WERI-Rb-1 (cell line): ENCODE measurements around the gene PTPN3.
"Not testable (repeated sequence)": the region's sequence is repeated elsewhere in the genome, so short reads cannot be mapped to it uniquely, and the experiment has no call there.

ENCODE experiments used
- DNase-seq: peaks from one replicate; pipeline ENCODE4 v3.0.0-alpha.2; 2020
- H3K27ac ChIP-seq: fragments of 250-450 bp; sonication (Bioruptor Pico); 2 replicates; pipeline ENCODE4 v1.5.1; 2020; ENCODE audit warnings: mild to moderate bottlenecking, moderate library complexity
- H3K27me3 ChIP-seq: fragments of 250-450 bp; sonication (Bioruptor Pico); 2 replicates; pipeline ENCODE4 v1.5.1; 2021; ENCODE audit warnings: mild to moderate bottlenecking, low read depth, moderate library complexity; ENCODE audit not compliant: insufficient read depth, severe bottlenecking
- H3K36me3 ChIP-seq: fragments of 250-450 bp; sonication (Bioruptor Pico); 2 replicates; pipeline ENCODE4 v1.5.1; 2020; ENCODE audit warnings: mild to moderate bottlenecking, moderate library complexity
- H3K4me3 ChIP-seq: 2 replicates; pipeline ENCODE4 v1.5.1; 2011; ENCODE audit warnings: low read depth, mild to moderate bottlenecking, control low read depth, low read length
- H3K9me3 ChIP-seq: fragments of 250-450 bp; sonication (Bioruptor Pico); 2 replicates; pipeline ENCODE4 v1.5.1; 2021; ENCODE audit warnings: mild to moderate bottlenecking, moderate library complexity; ENCODE audit not compliant: severe bottlenecking
- TF ChIP-seq, protein P1 (sequence below): IDR thresholded peaks from 2 replicates; pipeline ENCODE4 v1.5.1; 2011; ENCODE audit warnings: low read depth, mild to moderate bottlenecking, control low read depth, inconsistent platforms, low read length

The PTPN3 gene

DNA sequence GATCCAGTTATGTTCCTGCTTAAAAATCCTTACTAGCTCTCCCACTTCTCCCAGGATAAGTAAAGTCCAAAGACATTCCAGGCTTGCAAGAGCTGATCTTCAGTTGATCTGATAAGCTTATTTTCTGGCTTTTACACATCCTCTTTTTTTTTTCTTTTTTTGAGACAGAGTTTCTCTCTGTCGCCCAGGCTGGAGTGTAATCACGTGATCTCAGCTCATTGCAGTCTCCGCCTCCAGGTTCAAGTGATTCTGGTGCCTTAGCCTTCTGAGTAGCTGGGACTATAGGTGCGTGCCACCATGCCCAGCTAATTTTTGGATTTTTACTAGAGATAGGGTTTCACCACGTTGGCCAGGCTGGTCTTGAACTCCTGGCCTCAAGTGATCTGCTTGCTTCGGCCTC is 37.3 kb upstream of the PTPN3 start:
- TF ChIP-seq, protein P1, sequence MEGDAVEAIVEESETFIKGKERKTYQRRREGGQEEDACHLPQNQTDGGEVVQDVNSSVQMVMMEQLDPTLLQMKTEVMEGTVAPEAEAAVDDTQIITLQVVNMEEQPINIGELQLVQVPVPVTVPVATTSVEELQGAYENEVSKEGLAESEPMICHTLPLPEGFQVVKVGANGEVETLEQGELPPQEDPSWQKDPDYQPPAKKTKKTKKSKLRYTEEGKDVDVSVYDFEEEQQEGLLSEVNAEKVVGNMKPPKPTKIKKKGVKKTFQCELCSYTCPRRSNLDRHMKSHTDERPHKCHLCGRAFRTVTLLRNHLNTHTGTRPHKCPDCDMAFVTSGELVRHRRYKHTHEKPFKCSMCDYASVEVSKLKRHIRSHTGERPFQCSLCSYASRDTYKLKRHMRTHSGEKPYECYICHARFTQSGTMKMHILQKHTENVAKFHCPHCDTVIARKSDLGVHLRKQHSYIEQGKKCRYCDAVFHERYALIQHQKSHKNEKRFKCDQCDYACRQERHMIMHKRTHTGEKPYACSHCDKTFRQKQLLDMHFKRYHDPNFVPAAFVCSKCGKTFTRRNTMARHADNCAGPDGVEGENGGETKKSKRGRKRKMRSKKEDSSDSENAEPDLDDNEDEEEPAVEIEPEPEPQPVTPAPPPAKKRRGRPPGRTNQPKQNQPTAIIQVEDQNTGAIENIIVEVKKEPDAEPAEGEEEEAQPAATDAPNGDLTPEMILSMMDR = no peak
- no peak for DNase-seq
- Histone ChIP-seq H3K36me3 (no peaks in the 10 kb centered on the region), H3K4me3 (no peak overlapping the region), H3K27ac (no peak overlapping the region), H3K9me3 (peaks cover 12% of the 10 kb centered on the region), H3K27me3 (peaks cover 71% of the 10 kb centered on the region)

DNA sequence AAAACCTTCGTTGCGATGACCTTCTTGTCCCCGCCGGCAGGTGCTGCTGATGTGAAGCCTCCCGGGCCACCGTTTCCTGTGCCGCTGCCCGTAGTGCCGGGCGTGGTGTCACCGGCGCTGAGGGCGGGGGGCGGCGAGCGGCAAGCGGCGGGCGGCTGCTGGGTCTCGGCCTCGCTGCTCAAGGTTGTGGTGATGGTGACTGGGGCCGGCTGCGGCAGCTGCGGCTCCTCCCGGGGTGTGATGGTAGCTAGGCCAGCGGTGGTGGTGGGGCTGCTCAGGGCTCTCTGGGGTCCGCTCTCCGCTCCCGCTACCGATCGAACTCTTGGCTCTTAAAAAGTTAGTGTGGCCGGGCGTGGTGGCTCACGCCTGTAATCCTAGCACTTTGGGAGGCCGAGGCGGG is 36.0 kb upstream of the PTPN3 start:
- no peak overlapping the region for H3K27ac ChIP-seq
- no peak for DNase-seq
- peaks cover 66% of the 10 kb centered on the region for H3K27me3 ChIP-seq
- H3K9me3 ChIP-seq = peaks cover 12% of the 10 kb centered on the region
- TF ChIP-seq, protein P1 = no peak
- H3K36me3 ChIP-seq = no peaks in the 10 kb centered on the region
- H3K4me3 ChIP-seq = no peak overlapping the region

DNA sequence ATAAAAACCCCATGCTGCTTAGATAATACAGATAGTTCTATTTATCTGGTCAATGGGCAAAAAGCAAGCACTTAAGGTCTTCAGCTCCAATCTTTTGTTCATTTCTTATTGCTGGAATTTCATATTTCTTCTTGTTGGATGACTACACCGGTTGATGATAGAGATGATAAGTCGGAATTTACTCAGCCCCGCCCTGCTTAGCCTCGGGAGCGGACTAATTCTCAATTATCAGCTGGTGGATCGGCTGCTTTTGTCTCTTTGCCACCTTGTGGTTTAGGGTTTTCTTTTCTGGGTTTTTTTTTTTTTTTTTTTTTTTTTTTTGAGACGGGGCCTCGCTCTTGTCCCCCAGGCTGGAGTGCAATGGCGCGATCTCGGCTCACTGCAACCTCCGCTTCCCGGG is 34.5 kb upstream of the PTPN3 start:
- DNase-seq, H3K9me3 ChIP-seq, H3K27ac ChIP-seq, H3K4me3 ChIP-seq, H3K36me3 ChIP-seq: not testable (repeated sequence)
- peaks cover 58% of the 10 kb centered on the region for H3K27me3 ChIP-seq

DNA sequence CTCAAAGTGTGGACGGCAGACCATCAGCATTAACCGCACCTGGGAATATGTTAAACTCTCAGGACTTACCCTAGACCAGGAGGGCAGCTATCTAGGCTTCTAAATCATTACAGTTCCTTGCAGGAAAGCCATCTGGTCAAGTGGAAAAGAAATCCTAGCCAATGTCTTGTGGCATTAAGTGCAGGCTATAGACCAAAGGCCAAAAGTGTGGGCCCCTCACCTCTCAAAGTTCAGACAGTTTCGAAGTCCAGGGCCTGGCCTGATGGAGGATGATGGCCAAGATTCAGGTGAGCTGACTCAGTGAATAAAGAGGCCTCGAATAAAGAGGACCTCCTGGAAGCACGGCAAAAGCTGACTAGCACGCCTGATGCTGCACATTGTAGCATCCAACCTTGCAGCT is 24.0 kb upstream of the PTPN3 start:
- TF ChIP-seq, protein P1 = no peak
- Histone ChIP-seq H3K4me3 (no peak overlapping the region), H3K27me3 (peaks cover 22% of the 10 kb centered on the region), H3K27ac (no peak overlapping the region), H3K9me3 (no peaks in the 10 kb centered on the region), H3K36me3 (no peaks in the 10 kb centered on the region)
- DNase-seq = no peak

DNA sequence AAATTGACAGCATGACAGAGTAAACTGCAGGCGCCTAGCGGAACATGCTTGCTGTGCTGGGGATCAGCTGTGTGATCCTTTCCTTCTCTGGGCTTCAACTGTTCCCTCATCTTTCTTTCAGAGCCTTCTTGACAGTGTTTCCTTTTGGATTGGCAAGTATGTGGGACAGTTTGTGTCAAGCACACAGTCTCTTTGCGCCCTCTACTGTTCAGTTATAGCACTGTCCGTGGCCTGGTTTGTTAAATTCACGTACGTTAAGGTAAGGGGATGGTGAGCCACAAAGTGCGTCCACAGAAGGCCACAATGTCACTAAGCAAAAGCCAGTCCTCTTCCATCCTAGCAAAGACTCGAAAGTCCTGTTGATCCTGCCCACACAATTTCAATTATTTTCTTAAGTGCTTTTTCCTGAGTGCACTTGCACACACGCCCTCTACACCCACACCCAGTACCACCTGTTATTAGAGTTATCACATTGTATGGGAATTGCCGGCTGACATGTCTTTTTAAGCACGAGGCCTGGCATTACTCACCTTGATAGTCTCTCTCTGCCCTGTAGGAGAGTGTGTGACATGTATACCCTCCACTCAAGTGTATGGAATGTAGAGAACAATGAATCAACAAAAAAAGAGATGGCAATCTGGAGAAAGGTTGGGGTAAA is 22.5 kb upstream of the PTPN3 start:
- no peaks in the 10 kb centered on the region for H3K36me3 ChIP-seq
- TF ChIP-seq, protein P1 = peak; percentile 97
- no peaks in the 10 kb centered on the region for H3K9me3 ChIP-seq
- DNase-seq = peak; percentile 81
- H3K4me3 ChIP-seq = no peak overlapping the region
- H3K27me3 ChIP-seq = peaks cover 18% of the 10 kb centered on the region
- no peak overlapping the region for H3K27ac ChIP-seq

DNA sequence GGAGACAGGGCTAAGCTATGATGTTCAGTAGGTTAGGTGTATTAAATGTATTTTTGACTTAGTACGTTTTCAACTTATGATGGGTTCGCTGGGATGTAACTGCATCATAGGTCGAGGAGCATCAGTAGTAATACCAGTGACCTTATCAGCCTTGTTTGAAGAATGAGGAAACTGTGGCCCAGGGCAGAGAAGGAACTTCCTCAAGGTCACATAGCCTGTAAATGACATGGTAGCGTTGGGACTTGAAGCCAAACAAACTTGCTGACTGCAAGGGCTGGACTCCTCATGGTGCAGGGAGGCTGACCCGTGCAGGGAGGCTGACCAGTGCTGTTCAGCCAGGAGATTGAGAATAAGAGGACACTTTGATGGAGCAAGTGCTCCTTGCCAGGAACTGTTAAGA is 21.3 kb upstream of the PTPN3 start:
- no peak overlapping the region for H3K4me3 ChIP-seq
- H3K9me3 ChIP-seq = no peaks in the 10 kb centered on the region
- TF ChIP-seq, protein P1 = no peak
- DNase-seq = no peak
- H3K27ac ChIP-seq = no peak overlapping the region
- no peaks in the 10 kb centered on the region for H3K36me3 ChIP-seq
- peaks cover 22% of the 10 kb centered on the region for H3K27me3 ChIP-seq
